Activated CD8-positive, alpha-beta memory T cell treated with anti-CD3 and anti-CD28 coated beads, Interleukin-2, amount 50 U/mL, for 48 hours (primary cell): ENCODE results near the gene EPHA10.
"Not testable (repeated sequence)": the region's sequence is repeated elsewhere in the genome, so short reads cannot be mapped to it uniquely, and the experiment has no call there.

Experiments
- DNase-seq: peaks from one replicate; pipeline ENCODE4 v3.0.0-alpha.2; 2020

Gene EPHA10

DNA sequence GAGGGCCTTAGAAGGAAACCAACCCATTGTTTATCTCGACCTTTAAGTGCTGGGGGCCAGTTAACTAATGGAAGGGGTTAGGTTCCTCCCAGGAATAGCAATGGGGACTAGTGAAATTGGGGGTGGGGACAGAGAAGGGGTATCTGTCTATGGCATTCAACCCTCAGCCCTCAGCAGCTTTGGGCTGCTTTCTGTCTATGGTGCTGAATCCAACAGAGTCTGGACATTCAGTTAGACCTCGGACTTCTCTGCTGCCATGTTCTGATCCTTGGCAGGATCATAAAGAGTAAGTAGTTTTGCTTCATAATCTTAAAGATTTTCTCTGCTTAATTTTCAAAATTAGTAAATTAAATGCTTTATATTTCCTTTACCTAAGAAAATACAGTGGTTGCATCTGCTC lies 2.6 kb upstream of the EPHA10 start:
- peak; percentile 8 for DNase-seq

DNA sequence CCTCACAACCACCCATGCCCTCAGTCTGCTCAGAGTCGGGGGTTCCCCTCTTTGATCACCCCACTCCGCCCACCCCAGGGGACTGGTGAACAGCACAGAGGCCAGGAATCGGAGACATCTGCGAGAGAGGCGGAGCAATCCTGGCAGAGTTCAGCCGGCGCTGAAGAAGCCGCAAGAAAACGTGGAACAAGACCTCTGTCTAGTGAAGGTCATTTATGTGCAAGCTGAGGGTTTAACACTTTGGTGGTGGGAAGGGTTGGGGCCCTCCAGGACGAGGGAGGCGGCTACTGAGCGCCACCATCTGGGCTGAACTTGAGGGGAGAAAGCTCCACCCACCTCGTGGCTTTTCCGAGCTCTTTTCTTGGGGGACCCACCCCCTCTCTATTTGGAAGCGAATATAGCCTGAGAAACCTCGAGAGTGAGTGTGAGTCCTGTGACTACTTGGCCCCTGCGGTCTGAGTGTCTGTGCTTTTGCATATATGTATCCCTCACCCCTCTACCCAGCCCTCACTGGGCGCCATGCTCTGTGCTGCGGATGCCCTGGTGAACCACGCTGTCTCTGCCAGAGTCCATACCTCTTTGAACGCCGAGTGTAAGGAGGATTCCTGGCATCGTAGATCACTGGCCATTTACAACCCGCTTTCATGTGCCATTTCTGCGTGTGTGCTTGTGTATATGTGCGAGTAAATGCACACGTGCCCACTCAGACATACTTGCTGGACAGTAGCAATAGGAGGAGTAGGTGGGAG lies 1.2 kb upstream of the EPHA10 start:
- DNase-seq = peak; percentile 67

DNA sequence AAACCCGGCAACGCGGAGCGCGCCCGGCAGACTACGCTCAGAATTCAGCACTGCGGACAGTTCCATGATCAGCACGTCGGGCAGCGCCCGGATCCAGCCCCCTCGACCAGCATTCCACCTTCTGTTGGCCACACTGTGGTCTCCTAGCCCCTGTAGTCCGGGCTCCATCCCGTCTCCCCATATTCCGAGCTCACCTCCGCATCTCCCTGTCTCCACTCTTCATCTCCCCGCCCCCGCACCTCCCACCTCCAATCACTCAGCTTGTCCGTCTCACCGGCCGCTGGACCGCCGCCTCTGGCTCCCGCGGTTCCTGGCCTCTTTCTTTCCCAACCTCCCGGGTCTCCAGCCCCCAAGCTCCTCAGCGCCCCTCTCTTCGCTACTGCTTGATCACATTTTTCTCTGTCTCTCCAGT lies 500 bp downstream of the EPHA10 start:
- peak; percentile 85 for DNase-seq

DNA sequence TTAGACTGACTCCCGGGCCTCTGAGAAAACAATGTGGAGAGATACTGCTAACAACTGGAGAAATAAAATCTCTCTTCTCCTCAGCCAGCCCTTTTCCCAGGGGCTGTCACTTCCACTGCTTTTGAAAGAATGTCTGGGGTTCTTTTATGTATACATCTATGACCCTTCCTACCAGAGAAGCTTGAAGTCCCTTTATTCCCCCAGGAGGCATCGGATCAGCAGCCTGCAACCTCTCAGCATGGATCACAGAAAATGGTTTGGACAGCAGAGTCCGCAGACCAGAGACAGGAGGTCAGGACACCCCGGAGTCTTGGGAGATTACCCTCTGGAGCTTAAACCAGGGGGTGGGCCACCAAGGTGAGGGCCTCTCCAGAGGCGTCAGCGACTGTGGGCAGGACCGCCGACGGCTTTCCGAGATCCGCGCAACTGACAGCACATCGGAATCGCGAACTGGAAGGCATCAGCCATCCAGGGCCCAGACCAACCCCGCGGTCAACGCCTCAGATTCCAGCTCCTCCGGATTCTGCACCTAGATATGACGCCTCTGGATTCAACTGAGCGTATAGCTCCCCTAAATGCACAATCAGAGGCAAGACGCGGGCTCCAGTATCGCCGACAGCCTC lies 1.0 kb downstream of the EPHA10 start:
- peak; percentile 1 for DNase-seq

DNA sequence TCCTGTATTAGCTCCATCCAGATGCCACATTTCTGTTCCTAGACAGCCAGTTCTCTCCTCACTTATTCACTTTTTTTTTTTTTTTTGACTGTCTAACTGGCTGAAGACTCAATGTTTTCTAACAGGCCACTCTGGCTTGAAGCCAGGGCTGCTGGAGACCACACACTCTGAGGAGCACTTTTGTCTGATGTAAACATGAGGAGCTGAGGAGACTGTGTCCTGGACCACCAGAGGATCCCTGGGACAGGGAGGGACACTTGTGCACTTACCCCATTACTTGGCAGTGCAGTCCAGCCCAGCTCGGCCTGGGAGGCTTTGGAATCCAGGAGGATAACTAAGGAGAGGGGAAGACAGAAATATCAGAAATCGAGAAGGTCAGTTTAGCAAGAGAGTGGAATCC lies 2.4 kb downstream of the EPHA10 start:
- DNase-seq = no peak

DNA sequence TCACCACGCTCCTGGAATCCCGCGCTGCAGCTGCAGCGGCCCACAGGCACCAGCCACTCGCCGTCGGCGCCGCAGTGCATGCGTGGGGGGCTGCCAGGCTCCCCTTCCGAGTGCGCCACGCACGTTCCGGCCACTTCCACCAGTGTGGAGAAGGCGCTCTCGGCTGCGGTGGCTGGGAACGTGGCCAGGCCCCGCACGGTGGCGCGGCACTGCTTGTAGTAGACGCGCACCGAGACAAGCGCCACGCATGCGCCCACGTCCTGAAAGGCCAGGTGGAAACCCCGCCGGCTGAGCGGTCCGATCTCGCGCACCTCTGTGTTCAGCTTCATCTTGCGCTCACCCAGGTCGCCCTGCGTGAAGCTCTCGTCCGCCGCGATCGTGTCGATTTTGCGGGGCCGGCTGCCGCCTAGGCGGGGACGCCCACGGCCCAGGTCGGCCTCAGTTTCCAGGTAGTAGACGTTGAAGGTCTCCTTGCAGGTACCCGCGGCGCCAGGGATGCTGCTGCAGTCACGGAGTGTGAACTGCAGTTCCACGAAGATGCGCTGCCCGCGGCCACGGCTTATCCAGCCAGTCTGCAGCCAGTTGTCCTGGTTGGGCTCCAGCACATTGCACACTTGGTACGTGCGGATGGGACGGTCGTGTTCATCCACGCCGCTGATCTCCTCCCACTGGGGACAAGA lies 3.4 kb downstream of the EPHA10 start:
- DNase-seq = peak; percentile 42

DNA sequence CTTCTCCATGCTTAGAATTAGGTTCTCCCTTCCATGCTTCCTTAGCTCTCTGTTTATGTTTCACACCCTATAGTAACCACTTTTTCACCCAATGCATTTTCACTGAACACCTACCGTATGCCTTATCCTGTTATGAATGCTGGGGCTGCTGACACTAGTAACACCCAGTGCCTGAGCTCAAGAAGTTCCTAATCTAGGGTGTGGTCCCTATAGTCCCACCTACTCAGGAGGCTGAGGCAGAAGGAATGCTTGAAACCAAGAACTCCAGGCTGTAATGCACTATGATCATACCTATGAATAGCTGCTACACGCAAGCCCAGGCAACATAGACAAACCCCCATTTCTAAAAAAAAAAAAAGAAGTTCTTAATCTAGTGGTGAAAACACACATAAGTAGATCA lies 5.5 kb downstream of the EPHA10 start:
- no peak for DNase-seq

DNA sequence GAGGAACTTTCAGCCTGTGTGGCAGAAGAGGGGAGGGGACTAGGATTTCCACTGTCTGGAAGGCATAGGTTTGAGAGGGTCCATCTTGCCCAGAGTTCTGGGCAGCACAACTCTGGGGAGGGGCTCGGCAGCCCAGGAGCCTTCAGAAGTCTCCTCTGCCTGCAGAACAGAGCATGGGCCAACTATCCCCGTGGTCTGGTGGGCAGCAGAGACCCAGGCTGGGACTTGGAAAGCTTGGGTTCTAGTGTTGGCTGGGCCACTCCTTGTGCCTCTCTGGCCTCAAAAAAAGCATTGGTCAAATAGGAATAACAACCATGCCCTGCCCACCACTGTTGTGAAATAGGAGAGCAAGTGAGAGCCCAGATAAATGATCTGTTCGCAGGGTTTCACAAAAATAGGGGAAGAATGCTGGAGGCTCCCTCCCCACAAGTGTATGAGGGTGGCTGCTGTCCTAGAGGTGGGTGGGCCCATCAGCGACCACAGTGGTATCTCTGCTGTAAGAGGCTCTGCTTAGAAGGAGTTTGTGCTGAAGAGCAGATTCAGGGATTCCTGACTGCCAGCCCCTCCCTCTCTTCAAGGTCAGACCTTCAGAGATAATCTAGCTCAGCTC lies 8.9 kb downstream of the EPHA10 start:
- DNase-seq = no peak

DNA sequence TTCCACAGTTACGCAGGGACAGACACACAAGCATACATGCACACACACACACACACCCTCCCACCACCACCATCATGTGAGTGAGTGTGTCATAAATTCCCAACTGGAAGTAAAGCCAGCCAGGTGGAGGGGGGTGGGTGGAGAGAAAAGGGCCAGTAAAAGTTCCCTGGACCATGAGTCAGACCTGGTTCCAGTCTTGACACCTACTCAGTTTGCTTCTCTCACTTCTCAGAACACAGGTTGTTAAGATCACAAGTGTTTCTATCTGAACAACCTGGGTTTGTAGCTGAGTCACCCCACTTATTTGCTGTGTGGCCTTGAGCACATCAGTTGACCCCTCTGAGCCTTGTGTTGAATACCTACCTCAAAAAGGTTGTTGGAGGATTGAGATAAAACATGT lies 9.6 kb downstream of the EPHA10 start:
- peak; percentile 71 for DNase-seq

DNA sequence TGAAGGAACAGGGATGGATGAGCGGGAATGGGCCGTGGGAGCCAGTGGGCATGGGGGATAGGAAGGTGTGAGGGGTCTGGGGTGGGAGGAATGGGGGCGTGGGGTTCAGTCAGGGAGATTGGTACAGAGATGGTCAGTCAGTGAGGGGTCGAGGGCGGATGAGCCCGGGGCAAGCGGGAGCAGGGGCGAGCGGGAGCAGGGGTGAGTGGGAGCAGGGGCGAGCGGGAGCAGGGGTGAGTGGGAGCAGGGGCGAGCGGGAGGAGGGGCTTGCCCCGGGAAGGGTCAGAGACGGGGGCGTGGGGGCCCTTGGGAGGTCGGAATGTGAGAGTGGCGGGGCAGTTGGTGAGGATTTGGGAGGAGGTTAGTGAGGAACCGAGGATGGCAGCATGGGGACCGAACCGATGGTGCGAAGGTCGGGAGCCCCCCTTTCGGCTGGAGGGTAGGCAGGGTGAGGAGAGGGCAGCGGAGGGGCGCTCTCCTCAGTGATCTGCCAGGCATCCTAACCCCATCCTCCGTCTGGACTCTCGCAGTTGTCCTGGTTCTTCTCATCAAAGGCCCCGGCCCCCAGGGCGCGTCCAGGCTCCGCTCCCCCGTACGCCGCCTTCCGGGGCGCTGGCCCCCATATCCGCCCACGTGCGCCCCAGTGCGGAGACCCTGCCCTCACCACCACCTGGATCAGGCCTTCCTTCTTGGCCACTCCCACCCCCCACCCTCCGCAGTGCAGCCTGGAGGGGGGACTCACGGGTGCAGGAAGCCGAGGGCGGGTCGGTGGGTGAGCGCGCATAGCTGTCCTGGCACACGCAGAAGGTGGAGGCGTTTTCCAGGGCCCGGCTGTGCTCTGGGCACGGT lies 11.2 kb downstream of the EPHA10 start:
- no peak for DNase-seq

DNA sequence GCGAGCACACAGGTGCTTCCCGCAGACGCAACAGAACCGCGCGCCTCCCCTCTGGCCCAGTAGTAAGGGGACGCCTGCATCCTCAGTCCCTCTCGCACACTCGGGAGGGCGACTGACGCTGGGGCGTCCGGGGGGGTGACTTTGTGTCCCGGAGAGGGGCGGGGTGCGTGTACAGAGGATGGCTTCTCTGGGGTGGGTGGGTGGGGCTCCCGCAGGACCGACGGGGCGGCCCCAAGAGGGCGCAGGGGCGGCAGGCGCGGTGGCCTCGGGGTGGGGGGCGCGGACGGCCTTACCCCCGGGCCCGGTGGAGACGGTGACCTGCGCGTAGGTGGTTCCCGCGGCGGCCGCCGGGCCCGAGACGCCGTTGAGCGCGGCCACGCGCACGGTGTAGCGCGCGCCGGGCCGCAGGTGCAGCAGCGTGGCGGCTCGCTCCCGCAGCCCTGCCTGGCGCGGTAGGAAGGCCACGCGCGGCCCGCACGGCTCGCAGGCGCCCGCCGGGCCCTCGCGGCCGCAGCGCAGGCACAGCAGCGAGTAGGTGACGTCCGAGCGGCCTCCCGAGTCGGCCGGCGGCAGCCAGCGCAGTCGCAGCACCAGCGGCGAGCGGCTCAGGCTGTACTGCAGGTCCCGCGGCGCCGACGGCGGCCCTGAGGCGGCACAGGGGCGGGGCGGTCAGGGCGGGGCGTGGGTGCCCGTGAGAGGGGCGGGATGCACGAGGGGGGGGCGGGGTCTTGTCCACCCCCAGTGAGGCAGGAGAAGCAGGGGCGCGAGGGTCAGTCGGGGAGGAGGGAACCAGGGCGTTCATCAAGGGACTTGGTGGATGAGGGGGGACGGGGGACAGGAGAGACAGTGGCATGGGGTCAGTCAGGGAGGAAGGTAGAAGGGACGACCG lies 12.1 kb downstream of the EPHA10 start:
- DNase-seq = peak; percentile 73

DNA sequence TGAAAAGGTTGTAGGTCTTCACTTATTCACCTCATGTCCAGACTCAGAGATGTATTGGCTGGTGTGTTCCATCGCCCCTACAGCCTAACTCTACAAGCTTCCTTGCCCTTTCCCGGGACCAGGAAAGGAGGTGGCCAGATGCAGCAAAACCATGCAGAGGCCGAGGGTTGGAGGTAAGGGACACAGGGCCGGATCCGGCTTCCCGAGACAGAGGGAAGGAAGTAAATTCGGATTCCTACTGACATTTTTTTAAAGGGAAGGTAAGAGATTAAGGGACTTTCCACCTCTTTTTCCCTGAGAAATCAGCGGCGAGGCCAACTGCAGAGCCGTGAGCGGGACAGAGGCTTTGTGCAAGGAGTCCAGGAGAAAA lies 12.7 kb downstream of the EPHA10 start:
- peak; percentile 45 for DNase-seq

DNA sequence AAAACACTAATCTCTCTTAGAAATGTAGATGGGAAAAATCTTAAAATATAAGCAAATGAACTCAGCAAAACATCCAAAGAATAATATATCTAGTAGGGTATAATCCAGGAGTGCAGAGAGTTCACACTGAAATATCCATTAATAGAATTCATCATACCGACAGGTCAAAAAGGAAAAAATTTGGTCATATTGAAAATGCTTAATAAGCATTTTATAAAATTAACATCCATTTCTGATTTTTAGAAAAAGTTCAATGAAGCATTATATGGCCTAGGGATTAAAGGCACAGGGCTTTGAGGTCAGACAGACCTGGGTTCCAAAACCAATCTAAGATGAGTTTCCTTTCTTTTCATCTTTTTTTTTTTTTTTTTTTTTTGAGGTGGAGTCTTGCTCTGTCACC lies 16.4 kb downstream of the EPHA10 start:
- DNase-seq = no peak

DNA sequence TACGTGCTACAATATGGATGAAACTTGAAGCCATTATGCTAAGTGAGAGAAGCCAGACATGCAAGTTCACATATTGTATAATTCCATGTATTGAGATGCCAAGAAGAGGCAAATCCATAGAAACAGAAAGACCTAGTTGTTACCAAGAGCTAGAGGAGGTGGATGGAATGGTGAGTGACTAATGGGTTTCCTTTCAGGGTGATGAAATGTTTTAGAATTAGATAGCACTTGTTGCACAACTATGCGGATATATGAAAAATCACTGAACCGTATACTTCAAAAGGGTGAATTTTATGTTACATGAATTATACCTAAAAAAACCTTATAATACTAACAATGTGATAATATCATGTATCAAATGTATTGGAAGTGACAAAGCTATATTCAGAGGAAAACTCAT lies 18.1 kb downstream of the EPHA10 start:
- DNase-seq = no peak

DNA sequence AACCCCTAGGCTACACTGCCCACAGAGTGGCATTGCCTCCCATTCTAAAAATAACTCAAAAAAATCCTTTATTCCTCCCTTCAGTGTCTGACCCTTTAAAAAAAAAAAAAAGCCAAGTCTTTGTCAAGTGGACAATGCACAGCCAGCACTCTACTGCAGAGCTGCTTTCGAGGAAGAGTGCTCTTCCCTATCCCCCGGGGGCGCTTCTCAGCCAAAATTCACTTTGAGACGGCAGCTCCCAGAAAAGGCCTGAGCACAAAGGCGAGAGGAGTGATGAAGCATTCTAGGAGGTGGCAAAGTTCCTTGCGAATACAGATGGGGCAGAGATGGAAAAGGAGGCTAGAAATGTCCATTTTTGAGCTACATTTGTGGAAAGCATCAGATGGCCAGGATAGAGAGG lies 23.3 kb downstream of the EPHA10 start:
- DNase-seq = no peak

DNA sequence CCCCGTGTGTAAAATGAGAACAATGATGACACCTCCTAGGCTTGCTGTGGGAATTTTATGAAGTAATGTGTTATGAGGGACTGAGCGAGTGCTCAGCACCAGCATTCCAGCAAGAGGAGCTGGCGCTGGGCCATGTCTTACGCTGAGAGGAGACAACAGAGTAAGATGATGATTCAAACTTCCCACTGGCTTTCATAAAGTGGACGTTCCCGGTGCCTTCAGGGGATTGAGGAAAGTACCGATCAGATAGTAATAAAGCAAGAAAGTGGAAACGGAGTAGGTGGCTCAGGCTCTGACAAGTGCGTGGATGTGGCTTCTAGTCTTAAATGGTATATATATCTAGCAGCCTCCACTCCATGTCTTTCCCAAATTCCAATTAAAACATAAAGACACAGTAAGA lies 23.8 kb downstream of the EPHA10 start:
- DNase-seq = no peak

DNA sequence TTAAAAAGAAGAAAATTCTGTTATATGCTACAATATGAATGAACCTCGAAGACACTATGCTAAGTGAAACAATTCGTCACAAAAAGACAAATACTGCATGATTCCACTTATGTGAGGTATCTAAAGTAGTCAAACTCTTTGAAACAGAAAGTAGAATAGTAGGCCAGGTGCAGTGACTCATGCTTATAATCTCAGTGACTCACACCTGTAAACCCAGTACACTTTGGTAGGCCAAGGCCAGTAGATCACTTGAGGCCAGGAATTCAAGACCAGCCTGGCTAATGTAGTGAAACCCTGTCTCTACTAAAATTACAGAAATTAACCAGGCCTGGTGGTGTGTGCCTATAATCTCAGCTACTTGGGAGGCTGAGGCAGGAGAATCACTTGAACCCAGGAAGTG lies 25.7 kb downstream of the EPHA10 start:
- no peak for DNase-seq

DNA sequence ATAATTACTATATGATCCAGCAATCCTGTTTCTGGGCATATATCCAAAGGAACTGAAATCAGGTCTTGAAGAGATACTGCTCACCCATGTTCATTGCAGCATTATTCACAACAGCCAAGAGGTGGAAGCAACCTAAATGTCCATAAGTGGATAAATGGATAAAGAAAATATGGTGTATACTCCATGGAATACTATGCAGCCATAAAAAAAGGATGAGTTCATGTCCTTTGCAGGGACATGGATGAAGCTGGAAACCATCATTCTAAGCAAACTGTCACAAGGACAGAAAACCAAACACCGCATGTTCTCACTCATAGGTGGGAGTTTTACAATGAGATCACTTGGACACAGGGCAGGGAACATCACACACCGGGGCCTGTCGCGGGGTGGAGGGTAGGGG lies 26.3 kb downstream of the EPHA10 start:
- not testable (repeated sequence) for DNase-seq

DNA sequence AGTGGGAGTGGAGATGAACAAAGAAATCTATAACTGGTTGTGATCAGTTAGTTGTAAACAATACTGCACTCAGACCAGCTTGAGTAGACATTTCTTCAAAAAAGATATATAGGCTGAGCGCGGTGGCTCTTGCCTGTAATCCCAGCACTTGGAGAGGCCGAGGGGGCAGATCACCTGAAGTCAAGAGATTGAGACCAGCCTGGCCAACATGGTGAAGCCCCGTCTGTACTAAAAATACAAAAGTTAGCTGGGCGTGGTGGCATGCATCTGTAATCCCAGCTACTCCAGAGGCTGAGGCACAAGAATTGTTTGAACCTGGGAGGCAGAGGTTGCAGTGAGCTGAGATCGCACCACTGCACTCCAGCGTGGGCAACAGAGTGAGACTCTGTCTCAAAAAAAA lies 26.9 kb downstream of the EPHA10 start:
- DNase-seq = not testable (repeated sequence)

DNA sequence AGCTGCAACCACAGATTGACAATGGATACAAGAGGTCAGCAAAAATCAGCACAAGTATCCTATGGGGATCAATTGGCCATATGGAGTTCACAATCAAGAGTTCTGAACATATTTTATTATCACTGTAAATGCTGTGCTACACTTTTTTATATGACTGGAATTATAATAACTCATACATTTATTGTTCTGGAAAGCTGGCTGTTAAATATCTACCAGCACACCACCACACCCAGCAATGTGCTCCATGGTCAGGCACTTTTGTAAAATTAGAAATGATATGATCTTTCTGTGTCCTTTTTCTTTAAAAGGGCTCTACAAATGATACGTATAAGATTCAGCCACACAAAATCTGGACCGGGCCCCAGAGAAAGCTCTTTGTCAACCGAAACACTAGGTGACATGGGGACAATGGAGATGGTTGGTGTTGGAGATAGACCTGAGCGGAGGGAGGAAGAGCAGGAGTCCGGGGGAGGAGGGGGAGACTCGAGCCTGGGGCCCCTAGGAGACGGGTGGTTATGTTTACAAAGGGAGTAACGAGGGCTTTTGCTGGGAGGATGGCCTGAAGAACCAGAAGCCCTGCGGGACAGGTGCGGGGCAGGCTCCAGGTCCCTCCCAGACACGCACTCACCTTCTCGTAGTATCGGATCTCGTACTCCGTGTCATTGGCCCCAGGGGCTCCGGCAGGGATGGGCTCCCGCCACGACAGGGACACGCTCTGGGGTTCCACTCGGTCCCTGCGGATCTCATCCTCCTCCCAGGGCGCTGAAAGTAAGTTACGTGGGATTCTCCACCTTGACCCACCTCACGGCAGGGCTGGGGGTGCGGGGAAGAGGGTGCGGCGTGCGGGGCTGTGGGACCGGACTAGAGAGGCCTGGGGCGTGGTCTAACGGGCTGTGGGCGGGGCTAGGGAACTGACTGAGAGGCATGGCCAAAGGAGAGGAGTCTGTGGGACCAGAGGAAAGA lies 30.0 kb downstream of the EPHA10 start:
- DNase-seq = no peak
